Measurements from ENCODE around the gene SMOC2.

- no peak for TF ChIP-seq POLR2AphosphoS5 (IDR thresholded peaks at IDR 0.05)
- no peak for TF ChIP-seq CTCF (IDR thresholded peaks at IDR 0.05)
- no peak for TF ChIP-seq POLR2A (IDR thresholded peaks at IDR 0.05)
- TF ChIP-seq EP300 (IDR thresholded peaks at IDR 0.05; ENCODE audit: low read depth), result no peak
Measured at GRCh38 chr6:168493976-168494375, 53.0 kb downstream of the SMOC2 start.
